H7 (cell line): Measurements from ENCODE around the gene ZCCHC14. TPM values are rescaled to one million over a fixed set of nuclear protein-coding genes. Genes with fewer than 3 reads are reported as not detected.
A peak's percentile ranks its signal among the peaks of the same experiment; 100 is the strongest.

Experiments
- DNase-seq: peaks from one replicate; pipeline ENCODE4 v3.0.0; 2012
- H3K27me3 ChIP-seq: 2 replicates; pipeline ENCODE4 v1.6.0; 2011; ENCODE audit warnings: mild to moderate bottlenecking, low read length; ENCODE audit not compliant: control insufficient read depth, insufficient read depth
- H3K36me3 ChIP-seq: replicated peaks from 2 replicates; pipeline ENCODE4 v1.5.1; 2011; ENCODE audit warnings: low read length; ENCODE audit not compliant: control insufficient read depth, insufficient read depth
- H3K4me3 ChIP-seq: 2 replicates; pipeline ENCODE4 v1.5.1; 2011; ENCODE audit warnings: low read depth, mild to moderate bottlenecking, control low read depth, low read length, moderate library complexity; ENCODE audit not compliant: insufficient read depth
- total RNA-seq: library from RNA; depleted of rRNA; stranded (reverse); fragments of >200 nt; shearing (Covaris generic); gene quantifications from 2 replicates; pipeline ENCODE4 v1.2.3, GENCODE V29; 2014; rRNA removed

ZCCHC14 gene
- 12.2 and 13.3 TPM in 2 replicates for total RNA-seq

- no peaks in the 10 kb centered on the region for H3K36me3 ChIP-seq
These were observed at the start of gene ZCCHC14 for GRCh38 chr16:87492721-87493607. Gene ZCCHC14, minus strand, starts transcription at chr16:87493024. Its CDS starts 786 bp downstream, at chr16:87492238.

GRCh38 chr16:87541872-87542234 lies 49.0 kb upstream of the ZCCHC14 start:
- H3K4me3 ChIP-seq, result no peak overlapping the region
- H3K36me3 ChIP-seq, result no peaks in the 10 kb centered on the region
- H3K27me3 ChIP-seq, result no peaks in the 10 kb centered on the region; the same call in 1 of the 2 replicates
- no peak for DNase-seq

More at GRCh38 chr16:87492721-87493607, at the start of gene ZCCHC14:
- H3K27me3 ChIP-seq, result peaks cover 2% of the 10 kb centered on the region; the same call in 1 of the 2 replicates
- H3K4me3 ChIP-seq, result peak within 1 kb of the TSS; percentile 47
- peak; percentile 100 for DNase-seq

- no peaks in the 10 kb centered on the region for H3K36me3 ChIP-seq
- no peaks in the 10 kb centered on the region; the same call in 1 of the 2 replicates for H3K27me3 ChIP-seq
- DNase-seq, result peak; percentile 69
- no peak overlapping the region for H3K4me3 ChIP-seq
These were observed 48.5 kb upstream of the ZCCHC14 start for GRCh38 chr16:87541147-87541871.

- H3K4me3 ChIP-seq, result no peak overlapping the region
- DNase-seq, result no peak
These were observed 48.0 kb upstream of the ZCCHC14 start for GRCh38 chr16:87540897-87541146.

GRCh38 chr16:87540072-87540896 lies 47.5 kb upstream of the ZCCHC14 start:
- no peaks in the 10 kb centered on the region for H3K36me3 ChIP-seq
- no peak overlapping the region for H3K4me3 ChIP-seq
- no peak for DNase-seq
- no peaks in the 10 kb centered on the region; the same call in 1 of the 2 replicates for H3K27me3 ChIP-seq

More at GRCh38 chr16:87540897-87541146, 48.0 kb upstream of the ZCCHC14 start:
- Histone ChIP-seq H3K36me3 (no peaks in the 10 kb centered on the region), H3K27me3 (no peaks in the 10 kb centered on the region; the same call in 1 of the 2 replicates)

GRCh38 chr16:87539113-87539512 lies 46.3 kb upstream of the ZCCHC14 start:
- H3K36me3 ChIP-seq, result no peaks in the 10 kb centered on the region
- no peaks in the 10 kb centered on the region; the same call in 1 of the 2 replicates for H3K27me3 ChIP-seq
- H3K4me3 ChIP-seq, result no peak overlapping the region
- no peak for DNase-seq

- Histone ChIP-seq H3K4me3 (no peak overlapping the region), H3K36me3 (no peaks in the 10 kb centered on the region), H3K27me3 (no peaks in the 10 kb centered on the region; the same call in 1 of the 2 replicates)
- DNase-seq, result no peak
These were observed 45.8 kb upstream of the ZCCHC14 start for GRCh38 chr16:87538594-87538993.

GRCh38 chr16:87538160-87538559 lies 45.3 kb upstream of the ZCCHC14 start:
- no peak for DNase-seq
- Histone ChIP-seq H3K27me3 (no peaks in the 10 kb centered on the region; the same call in 1 of the 2 replicates), H3K36me3 (no peaks in the 10 kb centered on the region), H3K4me3 (no peak overlapping the region)

- H3K36me3 ChIP-seq, result no peaks in the 10 kb centered on the region
- no peaks in the 10 kb centered on the region; the same call in 1 of the 2 replicates for H3K27me3 ChIP-seq
- DNase-seq, result no peak
- no peak overlapping the region for H3K4me3 ChIP-seq
These were observed 43.9 kb upstream of the ZCCHC14 start for GRCh38 chr16:87536795-87537142.

GRCh38 chr16:87535855-87536794 lies 43.3 kb upstream of the ZCCHC14 start:
- Histone ChIP-seq H3K4me3 (no peak overlapping the region), H3K27me3 (no peaks in the 10 kb centered on the region; the same call in 1 of the 2 replicates), H3K36me3 (no peaks in the 10 kb centered on the region)
- DNase-seq, result no peak

- no peaks in the 10 kb centered on the region; the same call in 1 of the 2 replicates for H3K27me3 ChIP-seq
- H3K4me3 ChIP-seq, result no peak overlapping the region
- DNase-seq, result no peak
- H3K36me3 ChIP-seq, result no peaks in the 10 kb centered on the region
These were observed 42.6 kb upstream of the ZCCHC14 start for GRCh38 chr16:87535457-87535854.

GRCh38 chr16:87534751-87535150 lies 41.9 kb upstream of the ZCCHC14 start:
- H3K4me3 ChIP-seq, result no peak overlapping the region
- DNase-seq, result no peak
- no peaks in the 10 kb centered on the region; the same call in 1 of the 2 replicates for H3K27me3 ChIP-seq
- H3K36me3 ChIP-seq, result no peaks in the 10 kb centered on the region

- DNase-seq, result no peak
- H3K4me3 ChIP-seq, result no peak overlapping the region
- H3K27me3 ChIP-seq, result no peaks in the 10 kb centered on the region; the same call in 1 of the 2 replicates
- H3K36me3 ChIP-seq, result no peaks in the 10 kb centered on the region
These were observed 41.3 kb upstream of the ZCCHC14 start for GRCh38 chr16:87534030-87534653.
